A673 (cell line): Measurements from ENCODE around the gene PDXP. TPM values are rescaled to one million over a fixed set of nuclear protein-coding genes. Genes with fewer than 3 reads are reported as not detected.

ENCODE experiments used
- BruUV-seq: library from RNA; stranded (reverse); fragments of 400-500 nt; replicated peaks from 2 replicates; lab custom pipeline; 2021; lab: Mats Ljungman, UMichigan
- CTCF ChIA-PET: fragments of 300-600 bp; sonication (Branson Sonifier 250); formaldehyde crosslinking; loops from one replicate; lab custom pipeline; 2022; ENCODE audit warnings: antibody characterized with exemption; lab: Charles Lee
- POLR2A ChIA-PET: fragments of 300-600 bp; sonication (Branson Sonifier 250); formaldehyde crosslinking; loops from one replicate; lab custom pipeline; 2022; ENCODE audit warnings: antibody characterized with exemption; ENCODE audit not compliant: low non-redundant PET; lab: Charles Lee
- DNase-seq: peaks from one replicate; pipeline ENCODE4 v3.0.0-alpha.2; 2015; ENCODE audit warnings: low spot score
- H3K27ac ChIP-seq: fragments of 200-600 bp; sonication (generic); 2 replicates; pipeline ENCODE4 v1.5.1; 2016; ENCODE audit warnings: mixed run types, low read depth, mild to moderate bottlenecking, mixed read lengths, antibody characterized with exemption, low read length; ENCODE audit not compliant: poor library complexity, severe bottlenecking
- H3K27me3 ChIP-seq: fragments of 200-600 bp; sonication (generic); replicated peaks from 2 replicates; pipeline ENCODE4 v1.6.1; 2017; ENCODE audit warnings: mixed run types, low read depth, mild to moderate bottlenecking, mixed read lengths, antibody characterized with exemption, low read length; ENCODE audit not compliant: insufficient read depth, poor library complexity
- H3K36me3 ChIP-seq: fragments of 200-600 bp; sonication (generic); 2 replicates; pipeline ENCODE4 v1.6.1; 2016; ENCODE audit warnings: mixed run types, mild to moderate bottlenecking, mixed read lengths, antibody characterized with exemption, low read length; ENCODE audit not compliant: insufficient read depth, poor library complexity, severe bottlenecking
- H3K4me1 ChIP-seq: fragments of 200-600 bp; sonication (generic); 2 replicates; pipeline ENCODE4 v1.6.1; 2017; ENCODE audit warnings: mixed run types, mild to moderate bottlenecking, mixed read lengths, antibody characterized with exemption, low read length; ENCODE audit not compliant: insufficient read depth, poor library complexity, severe bottlenecking
- H3K4me3 ChIP-seq: fragments of 200-600 bp; sonication (generic); 2 replicates; pipeline ENCODE4 v1.5.1; 2016; ENCODE audit warnings: low read depth, mixed run types, mild to moderate bottlenecking, mixed read lengths, low read length; ENCODE audit not compliant: poor library complexity, severe bottlenecking
- H3K9me3 ChIP-seq: fragments of 200-600 bp; sonication (generic); 2 replicates; pipeline ENCODE4 v1.6.1; 2016; ENCODE audit warnings: mixed run types, low read depth, mild to moderate bottlenecking, mixed read lengths, antibody characterized with exemption, low read length; ENCODE audit not compliant: poor library complexity, severe bottlenecking
- EZH2 ChIP-seq: fragments of 200-600 bp; sonication (generic); IDR thresholded peaks from 2 replicates; pipeline ENCODE4 v1.6.1; 2017; ENCODE audit warnings: borderline replicate concordance, low read depth, mild to moderate bottlenecking, mixed read lengths, antibody characterized with exemption, low read length; ENCODE audit not compliant: poor library complexity, severe bottlenecking
- intact Hi-C: fragments of 100-400 bp; cut with micrococcal nuclease; formaldehyde crosslinking; loops from one replicate; pipeline ENCODE4 v1.10.0; 2022; ENCODE audit not compliant: unreplicated experiment
- total RNA-seq: library from RNA; stranded (reverse); gene quantifications from 2 replicates; pipeline ENCODE4 v1.2.3, GENCODE V29; 2021
- TF ChIP-seq, protein P1 (sequence below): fragments of 300-800, 200-600 bp; sonication (generic); conservative IDR thresholded peaks from 2 replicates; pipeline ENCODE4 v1.5.1; 2017; ENCODE audit warnings: low read depth, mild to moderate bottlenecking, antibody characterized with exemption, low read length, moderate library complexity, mixed read lengths

PDXP gene
- total RNA-seq, 1 experiment from 2014 or later, result 63.5 TPM

DNA sequence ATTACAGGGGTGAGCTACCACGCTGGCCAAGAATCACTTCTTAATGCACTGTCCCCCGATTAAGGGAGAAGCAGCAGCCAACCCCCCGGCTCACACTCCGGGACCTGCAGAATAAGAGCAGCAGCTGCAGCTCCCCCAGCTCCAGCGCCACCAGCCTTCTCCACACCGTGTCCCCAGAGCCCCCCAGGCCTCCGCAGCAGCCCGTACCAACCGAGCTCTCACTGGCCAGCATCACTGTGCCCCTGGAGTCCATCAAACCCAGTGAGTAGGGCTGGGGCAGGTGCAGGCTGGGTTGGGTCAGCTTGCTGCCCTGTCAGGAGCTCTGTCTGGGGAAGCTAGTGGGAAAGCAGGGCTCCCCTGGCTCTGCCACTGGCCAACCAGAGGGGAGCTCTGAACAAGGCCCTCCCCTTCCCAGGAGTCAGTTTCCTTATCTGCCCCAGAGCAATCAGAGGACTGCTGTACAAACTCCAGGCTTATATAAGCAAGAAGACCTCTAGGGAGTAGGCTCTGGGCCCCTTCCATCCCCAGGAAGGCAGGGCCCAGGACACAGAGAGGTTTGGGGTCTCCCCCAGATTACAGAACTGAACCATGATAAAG, 27.6 kb upstream of the PDXP start:
- no TSS peak for BruUV-seq
- CTCF ChIA-PET, result interaction anchor here (0.6 kb wide), 1 partner anchor 12 kb away, joined by 3 read pairs; no protein-coding TSS in a partner anchor
- intact Hi-C loops, result no loop called here

DNA sequence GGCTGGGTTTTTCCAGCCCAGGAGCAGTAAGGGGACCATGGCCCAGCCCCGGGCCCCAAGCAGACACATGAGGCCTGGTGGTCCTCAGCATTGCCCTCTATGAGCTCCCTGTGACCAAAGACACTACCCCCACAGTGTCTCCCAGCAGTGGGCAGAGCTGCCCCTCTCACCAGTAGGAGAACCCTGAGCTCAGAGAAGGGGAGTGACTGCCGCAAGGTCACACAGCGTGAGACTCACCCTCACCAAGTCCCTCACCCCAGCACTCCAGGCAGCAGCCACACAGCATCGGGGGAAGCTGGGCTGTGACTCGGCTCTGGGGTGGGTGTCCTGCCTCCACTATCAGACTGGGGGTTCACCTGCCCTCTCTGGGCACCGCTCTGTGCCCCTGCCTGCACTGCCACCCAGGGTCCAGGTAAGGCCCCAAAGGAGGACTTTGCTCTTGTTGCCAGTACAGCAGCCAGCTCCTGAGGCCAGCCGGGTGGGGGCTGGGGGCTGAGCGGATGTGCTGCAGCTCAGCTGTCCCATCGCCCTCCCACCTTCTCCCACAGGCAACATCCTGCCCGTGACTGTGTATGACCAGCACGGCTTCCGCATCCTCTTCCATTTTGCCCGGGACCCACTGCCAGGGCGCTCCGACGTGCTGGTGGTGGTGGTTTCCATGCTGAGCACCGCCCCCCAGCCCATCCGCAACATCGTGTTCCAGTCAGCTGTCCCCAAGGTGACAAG, 26.9 kb upstream of the PDXP start:
- no peak for DNase-seq
- intact Hi-C loops, result no loop called here
- no peak for TF ChIP-seq EZH2
- TF ChIP-seq, protein P1, sequence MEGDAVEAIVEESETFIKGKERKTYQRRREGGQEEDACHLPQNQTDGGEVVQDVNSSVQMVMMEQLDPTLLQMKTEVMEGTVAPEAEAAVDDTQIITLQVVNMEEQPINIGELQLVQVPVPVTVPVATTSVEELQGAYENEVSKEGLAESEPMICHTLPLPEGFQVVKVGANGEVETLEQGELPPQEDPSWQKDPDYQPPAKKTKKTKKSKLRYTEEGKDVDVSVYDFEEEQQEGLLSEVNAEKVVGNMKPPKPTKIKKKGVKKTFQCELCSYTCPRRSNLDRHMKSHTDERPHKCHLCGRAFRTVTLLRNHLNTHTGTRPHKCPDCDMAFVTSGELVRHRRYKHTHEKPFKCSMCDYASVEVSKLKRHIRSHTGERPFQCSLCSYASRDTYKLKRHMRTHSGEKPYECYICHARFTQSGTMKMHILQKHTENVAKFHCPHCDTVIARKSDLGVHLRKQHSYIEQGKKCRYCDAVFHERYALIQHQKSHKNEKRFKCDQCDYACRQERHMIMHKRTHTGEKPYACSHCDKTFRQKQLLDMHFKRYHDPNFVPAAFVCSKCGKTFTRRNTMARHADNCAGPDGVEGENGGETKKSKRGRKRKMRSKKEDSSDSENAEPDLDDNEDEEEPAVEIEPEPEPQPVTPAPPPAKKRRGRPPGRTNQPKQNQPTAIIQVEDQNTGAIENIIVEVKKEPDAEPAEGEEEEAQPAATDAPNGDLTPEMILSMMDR, result no peak
- no TSS peak for BruUV-seq
- no peak overlapping the region for H3K4me3 ChIP-seq
- CTCF ChIA-PET, result interaction anchor here (0.6 to 0.9 kb wide), 2 partner anchors 11 to 12 kb away, joined by 3 read pairs; no protein-coding TSS in a partner anchor
- POLR2A ChIA-PET, result no interaction called here
- H3K9me3 ChIP-seq, result no peaks in the 10 kb centered on the region
- H3K27me3 ChIP-seq, result no peaks in the 10 kb centered on the region
- H3K36me3 ChIP-seq, result no peaks in the 10 kb centered on the region
- peaks cover 25% of the 10 kb centered on the region for H3K4me1 ChIP-seq
- H3K27ac ChIP-seq, result no peak overlapping the region

More for the DNA sequence above, 27.6 kb upstream of the PDXP start:
- DNase-seq, result no peak
- Histone ChIP-seq H3K36me3 (no peaks in the 10 kb centered on the region), H3K4me1 (peaks cover 32% of the 10 kb centered on the region), H3K27me3 (no peaks in the 10 kb centered on the region), H3K9me3 (no peaks in the 10 kb centered on the region), H3K27ac (no peak overlapping the region), H3K4me3 (no peak overlapping the region)
- TF ChIP-seq, protein P1, result no peak
- no peak for TF ChIP-seq EZH2
- POLR2A ChIA-PET, result no interaction called here

DNA sequence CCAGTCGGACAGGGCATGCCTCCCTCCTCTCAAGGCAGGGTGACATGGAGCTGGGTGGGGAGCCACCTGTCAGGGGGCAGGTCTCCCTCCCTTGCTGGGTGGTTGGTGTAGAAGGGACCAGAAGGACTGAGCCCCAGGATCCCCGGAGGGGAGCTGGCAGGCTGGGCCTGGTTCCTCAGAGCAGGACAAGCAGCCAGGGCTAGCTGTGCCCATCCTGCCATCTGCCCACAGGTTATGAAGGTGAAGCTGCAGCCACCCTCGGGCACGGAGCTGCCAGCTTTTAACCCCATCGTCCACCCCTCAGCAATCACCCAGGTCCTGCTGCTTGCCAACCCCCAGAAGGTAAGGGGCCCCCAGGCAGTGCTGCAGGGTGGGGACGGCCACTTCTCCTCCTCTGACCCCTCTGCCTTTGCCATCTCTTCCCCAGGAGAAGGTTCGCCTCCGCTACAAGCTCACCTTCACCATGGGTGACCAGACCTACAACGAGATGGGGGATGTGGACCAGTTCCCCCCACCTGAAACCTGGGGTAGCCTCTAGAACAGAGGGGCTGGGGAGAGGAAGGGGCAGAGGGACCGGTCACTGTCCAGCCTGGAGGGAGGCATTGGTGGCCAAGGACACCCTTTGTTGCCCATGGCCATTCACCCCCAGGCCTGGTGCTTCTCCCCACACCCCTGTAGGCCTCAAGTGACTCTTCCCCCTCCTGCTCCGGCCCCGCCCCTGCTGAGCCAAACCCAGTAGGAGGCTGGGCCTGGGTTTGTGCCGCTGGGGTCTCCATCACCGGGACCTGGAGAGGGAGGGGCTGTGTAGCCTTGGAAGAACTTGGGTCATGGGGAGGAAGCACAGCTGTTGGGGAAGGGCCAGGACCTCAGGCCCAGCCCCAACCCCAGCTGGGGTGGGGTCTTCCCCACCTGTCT, 26.1 kb upstream of the PDXP start:
- CTCF ChIA-PET, result interaction anchor here (0.9 to 2.5 kb wide), 2 partner anchors 11 kb away, joined by 3 to 17 read pairs; no protein-coding TSS in a partner anchor
- H3K4me3 ChIP-seq, result no peak overlapping the region
- POLR2A ChIA-PET, result no interaction called here
- no peak for DNase-seq
- H3K9me3 ChIP-seq, result no peaks in the 10 kb centered on the region
- peak overlapping the region; percentile 77 for H3K27ac ChIP-seq
- BruUV-seq, result no TSS peak
- peaks cover 21% of the 10 kb centered on the region for H3K4me1 ChIP-seq
- TF ChIP-seq, protein P1, result no peak
- TF ChIP-seq EZH2, result no peak
- H3K27me3 ChIP-seq, result no peaks in the 10 kb centered on the region
- intact Hi-C loops, result no loop called here
- H3K36me3 ChIP-seq, result no peaks in the 10 kb centered on the region
